ENCODE results near the gene COMTD1.
"Not testable (repeated sequence)": the region's sequence is repeated elsewhere in the genome, so short reads cannot be mapped to it uniquely, and the experiment has no call there.

The COMTD1 gene

GRCh38 chr10:75244487-75245353 lies 9.0 kb upstream of the COMTD1 start:
- DNase-seq = no peak

DNA sequence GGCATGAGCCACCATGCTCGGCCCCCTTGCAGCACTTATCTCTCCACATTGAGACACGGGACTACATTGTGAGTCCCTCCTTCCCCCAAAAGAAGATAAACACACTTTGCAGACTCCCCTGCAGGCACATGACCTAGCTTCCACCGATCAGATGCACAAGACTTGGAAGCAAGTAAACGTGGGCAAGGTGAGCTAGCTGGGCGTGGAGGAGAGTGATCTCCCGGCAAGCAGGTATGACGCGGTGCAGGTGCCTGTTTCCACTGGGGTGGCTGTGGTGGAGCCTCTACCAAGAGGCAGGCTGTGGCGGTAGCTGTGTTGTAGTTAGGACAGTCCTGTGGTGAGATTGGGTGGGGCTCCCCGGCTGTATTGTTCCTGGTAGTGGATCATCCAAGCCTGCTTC lies 7.7 kb upstream of the COMTD1 start:
- no peak for DNase-seq

DNA sequence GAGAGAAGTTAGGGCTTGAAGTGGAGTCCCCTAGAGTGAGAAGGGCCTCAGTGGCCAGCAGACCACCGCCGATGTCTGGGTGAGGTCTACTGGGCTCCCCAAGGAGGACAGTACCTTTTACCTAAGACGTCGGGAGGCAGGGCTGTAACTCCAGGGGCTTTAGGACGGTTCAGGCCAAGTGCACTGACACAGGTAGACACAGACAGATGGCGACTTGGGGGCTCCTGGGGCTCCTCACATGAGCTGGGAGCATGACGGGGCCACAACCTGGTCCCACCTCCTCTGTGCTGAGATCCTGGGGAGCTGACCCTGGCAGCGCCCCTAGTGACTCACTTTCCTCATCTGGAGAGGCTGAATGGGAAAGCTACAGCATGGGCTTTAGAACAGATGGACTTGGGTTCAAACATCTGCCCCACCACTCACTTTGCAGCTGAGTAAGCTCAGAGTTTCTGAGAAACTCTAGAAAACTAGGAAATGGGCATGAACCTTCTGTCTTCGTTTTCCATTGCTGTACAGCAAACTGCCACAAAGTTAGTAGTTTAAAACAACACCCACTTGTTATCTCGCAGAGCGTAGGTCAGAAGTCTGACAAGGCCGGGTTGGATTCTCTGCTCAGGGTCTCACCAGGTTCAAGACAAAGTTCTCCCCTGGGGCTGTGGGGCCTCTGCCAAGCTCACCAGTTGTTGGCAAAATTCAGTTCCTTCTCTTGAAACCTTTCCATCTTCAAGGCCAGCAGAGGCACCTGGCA lies 4.7 kb upstream of the COMTD1 start:
- DNase-seq = no peak

DNA sequence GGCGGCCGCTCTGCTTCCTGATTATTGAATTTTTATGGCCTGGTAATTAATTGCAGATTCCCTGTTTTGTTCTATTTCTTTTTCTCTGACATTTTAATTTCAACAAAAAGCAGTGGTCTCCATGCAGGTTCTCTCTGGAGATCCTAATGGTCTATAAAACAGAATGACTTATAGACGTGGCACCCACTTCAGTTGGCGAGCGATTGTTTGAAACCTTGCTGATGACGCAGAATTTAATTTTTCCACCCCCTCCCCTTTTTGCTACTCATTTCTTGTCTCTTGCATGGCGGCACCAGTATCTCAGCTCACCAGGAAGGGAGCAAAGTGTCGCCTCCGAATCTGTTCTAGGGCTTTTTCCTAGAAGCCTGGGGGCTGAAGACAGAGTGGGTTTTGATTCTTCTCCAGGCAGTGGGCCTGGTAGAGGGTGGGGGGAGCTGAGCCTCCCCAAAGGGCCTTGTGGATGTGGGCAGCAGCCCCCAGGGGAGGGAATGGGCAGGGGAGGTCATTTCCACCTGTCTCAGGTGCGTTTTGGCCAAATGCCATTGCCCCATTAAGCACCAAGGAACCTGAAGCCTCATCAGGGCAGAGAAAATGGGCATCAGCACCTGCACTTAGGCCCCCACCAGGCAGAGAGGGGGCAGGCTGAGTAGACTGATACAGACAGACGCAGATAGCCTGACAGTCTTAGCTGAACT lies 3.5 kb upstream of the COMTD1 start:
- DNase-seq = no peak

DNA sequence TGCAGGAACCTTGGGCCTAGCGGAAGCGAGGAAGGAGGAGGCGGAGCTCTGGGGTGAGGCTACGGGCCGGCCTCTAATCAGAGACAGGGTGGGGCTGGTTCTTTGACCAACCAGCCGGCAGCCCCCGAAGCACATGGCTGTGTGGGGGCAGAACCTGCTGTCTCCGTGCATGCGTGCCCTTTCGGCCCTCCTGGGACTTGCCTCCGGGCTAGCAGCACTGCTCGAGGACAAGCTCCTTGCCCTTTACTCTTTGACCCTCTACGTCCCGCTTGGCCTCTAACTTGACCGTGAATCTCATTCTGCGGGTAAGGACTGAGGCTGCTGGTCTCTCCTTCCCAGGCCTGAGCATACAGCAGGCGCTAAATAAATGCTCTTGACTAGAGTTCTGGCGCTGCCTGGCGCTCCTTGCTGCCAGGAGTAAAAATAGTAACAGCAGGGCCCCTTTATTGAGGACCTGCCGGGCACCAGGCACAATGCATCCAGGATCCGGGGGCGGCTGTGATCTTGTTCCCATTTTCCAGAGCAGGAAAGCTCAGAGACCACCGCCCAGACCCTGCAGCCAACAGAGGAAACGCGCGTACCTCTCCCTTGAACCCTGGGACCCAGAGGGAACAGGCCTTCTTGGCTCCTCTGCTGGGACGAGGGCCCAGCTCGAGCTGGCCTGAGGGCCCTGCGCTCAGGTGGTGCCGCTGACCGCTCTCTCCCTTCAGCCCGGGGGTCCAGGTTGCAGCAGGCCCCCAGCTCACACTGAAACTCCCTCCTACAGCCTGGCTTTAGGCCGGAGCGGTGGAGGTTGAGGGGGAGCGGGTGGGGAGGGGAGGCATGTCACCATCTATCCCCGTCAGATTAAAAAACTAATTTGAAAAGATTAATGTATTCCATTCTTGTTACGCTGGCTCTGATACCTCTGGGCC lies 2.7 kb upstream of the COMTD1 start:
- DNase-seq = no peak

DNA sequence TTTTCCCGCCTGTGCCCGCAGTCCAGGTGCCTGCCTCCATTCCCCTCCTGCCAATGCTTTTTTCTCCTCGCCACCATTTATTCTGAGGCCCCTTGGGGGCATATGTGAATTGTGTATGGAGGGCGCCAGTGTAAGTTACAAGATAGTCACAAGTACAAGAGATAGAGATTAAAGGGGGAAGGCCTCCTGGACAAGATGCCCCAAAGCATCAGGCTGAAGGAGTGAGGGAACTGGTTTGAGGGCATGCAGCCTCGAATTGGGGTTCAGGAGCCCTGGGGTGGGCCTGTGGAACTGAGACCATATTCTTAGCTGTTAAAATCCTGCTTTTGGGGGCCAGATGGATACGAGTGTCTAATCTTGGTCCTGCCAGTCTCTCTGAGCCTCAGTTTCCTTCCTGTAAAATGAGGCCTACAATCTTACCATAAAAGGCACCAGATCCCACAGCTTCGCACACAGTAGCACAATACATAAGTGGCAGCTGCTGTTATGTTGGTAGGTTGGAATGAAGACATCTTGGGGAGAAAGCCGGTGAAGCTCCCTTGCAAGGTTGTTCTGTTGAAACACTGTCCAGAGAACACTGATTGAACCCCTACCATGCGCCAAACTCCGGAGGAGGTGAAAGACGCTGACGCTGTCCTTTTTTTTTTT lies 545 bp upstream of the COMTD1 start:
- peak; percentile 13 for DNase-seq

DNA sequence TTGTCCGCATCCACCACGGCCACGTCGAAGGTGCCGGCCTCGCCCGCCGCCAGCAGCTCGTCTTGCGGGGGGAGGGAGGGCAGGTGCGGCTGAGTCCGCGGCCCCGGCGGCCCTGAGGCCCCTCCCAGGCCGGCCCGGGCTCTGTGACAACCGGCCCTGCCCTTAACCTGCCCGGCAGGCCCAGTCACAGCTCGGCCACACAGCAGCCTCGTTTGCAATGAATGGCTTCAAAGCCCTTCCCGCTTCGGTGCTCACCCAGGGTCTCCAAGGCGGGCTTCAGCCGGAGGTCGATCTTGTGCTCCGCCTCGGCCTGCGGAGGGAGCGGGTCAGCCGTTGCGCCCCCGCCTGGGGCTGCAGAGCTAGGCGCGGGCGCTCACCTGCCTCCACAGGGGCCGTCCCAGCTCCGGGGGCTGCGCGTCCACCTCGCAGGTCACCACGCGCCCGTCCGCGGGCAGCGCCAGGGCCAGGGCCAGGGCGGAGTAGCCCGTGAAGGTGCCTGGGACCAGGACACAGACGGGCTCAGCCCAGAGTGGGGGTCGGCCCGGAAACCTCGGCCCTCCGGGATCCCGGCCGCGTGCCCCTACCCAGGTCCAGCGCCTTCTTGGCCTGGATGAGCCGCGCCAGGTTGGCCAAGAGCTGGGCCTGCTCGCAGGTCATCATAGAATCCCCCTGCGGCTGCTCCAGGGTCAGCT lies 928 bp downstream of the COMTD1 start:
- DNase-seq = no peak

DNA sequence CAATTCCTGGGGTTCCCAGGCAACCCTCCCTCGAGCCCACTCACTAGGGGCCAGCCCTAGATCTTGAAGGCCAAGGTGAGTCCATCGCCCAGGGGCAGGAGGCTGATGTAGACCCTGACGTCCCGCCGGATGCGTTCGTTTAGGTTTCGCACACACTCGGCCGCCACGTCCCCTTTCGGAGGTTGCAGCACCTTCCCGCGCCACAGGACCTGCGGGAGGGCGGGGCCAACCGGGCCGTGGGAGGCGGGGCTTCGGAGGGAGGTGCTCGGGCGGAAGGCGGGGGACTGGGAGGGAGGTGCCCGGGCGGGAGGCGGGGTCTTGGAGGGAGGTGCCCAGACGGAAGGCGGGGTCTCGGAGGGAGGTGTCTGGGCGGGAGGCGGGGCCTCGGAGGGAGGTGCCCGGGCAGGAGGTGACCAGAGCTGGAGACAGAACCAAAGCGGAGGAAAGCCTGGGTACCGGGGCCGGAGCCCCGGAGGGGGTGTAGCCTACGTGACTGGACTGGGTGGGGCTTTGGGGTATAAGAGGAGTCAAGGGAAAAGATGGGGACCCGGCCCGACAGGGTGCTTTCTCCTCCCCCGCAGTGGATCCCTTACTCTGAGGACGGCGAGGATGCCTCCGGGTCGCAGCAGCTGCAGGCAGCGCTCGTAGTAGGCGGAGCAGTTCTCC lies 1.6 kb downstream of the COMTD1 start:
- DNase-seq = peak; percentile 86

DNA sequence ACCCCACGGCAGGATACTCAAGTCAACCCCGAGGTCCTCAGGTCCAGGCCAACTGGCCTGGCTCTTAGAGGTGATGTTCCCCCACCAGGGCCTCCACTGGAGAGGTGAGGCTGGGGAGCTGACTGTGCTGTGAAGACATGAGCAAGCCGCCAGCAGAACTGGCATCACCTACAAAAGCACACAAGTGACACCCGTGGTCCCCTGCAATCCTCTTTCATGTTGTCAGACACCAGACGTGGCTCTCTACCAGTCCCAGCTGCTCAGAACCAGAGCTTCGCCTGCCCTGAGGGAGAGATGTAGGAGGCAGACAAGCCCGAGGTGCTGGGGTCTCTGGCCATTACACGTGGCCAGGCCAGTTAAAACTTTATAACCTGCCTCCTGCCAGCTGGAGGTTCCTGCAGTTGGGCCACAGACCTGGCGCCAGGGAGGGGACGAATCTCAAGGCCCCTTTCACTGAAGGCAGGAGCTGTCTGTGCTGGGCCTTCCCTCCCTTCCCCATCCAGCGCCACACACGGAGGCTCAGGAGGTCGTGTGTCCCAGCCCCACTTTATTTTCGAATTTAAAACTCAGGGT lies 2.2 kb downstream of the COMTD1 start:
- DNase-seq = no peak

GRCh38 chr10:75231672-75232581 lies 3.8 kb downstream of the COMTD1 start:
- DNase-seq = no peak

GRCh38 chr10:75230600-75231038 lies 5.1 kb downstream of the COMTD1 start:
- DNase-seq = peak; percentile 66

- DNase-seq = no peak
Observed at GRCh38 chr10:75229971-75230370, 5.8 kb downstream of the COMTD1 start.

GRCh38 chr10:75228834-75229233 lies 6.9 kb downstream of the COMTD1 start:
- DNase-seq = no peak

- DNase-seq = no peak
Observed at GRCh38 chr10:75228278-75228677, 7.5 kb downstream of the COMTD1 start.

- no peak for DNase-seq
Observed at GRCh38 chr10:75226656-75227055, 9.1 kb downstream of the COMTD1 start.

- DNase-seq = no peak
Observed at GRCh38 chr10:75226095-75226494, 9.7 kb downstream of the COMTD1 start.

DNA sequence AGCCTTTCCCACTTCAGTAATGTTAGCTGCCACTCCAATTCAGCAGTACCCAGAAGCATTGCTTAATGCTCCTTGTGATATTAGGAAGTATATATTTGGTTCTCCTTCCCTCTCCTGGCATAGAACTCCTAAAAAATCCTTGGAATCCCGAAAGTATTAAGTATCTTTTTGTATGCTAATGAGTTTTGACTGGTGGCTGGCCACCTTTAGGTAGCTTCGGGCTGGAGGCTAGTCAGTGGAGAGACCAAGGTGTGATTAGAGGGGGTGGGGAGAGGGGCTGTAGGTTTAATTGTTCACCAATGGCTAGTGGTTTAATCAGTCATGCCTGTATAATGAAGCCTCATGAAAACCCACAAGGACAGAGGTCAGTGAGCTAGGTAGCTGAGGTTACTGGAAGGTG lies 12.2 kb downstream of the COMTD1 start:
- no peak for DNase-seq

- not testable (repeated sequence) for DNase-seq
Observed at GRCh38 chr10:75221492-75221891, 14.3 kb downstream of the COMTD1 start.

GRCh38 chr10:75220274-75220673 lies 15.5 kb downstream of the COMTD1 start:
- DNase-seq = no peak
